HG02938 (cell line): ENCODE measurements around the gene NRL.
"Not testable (repeated sequence)": the region's sequence is repeated elsewhere in the genome, so short reads cannot be mapped to it uniquely, and the experiment has no call there.

Experiments used
- ATAC-seq: cut with Tn5 transposase; IDR thresholded peaks from one replicate; pipeline ENCODE4 v1.9.1; 2021; ENCODE audit warnings: mild to moderate bottlenecking, moderate library complexity; ENCODE audit not compliant: unreplicated experiment

Gene NRL

GRCh38 chr14:24054646-24055045 is 60.1 kb downstream of the NRL start:
- no peak for ATAC-seq

GRCh38 chr14:24054324-24054641 is 60.5 kb downstream of the NRL start:
- ATAC-seq, result no peak

- no peak for ATAC-seq
Observed at GRCh38 chr14:24053548-24054323, 61.0 kb downstream of the NRL start.

GRCh38 chr14:24052656-24053547 is 61.8 kb downstream of the NRL start:
- no peak for ATAC-seq

- peak; percentile 60 for ATAC-seq
Observed at GRCh38 chr14:24051789-24052655, 62.7 kb downstream of the NRL start, which contains the start of gene CARMIL3. TSS of gene CARMIL3 (plus strand) at chr14:24052009. CDS start at chr14:24052154, 145 bp downstream.

GRCh38 chr14:24051176-24051788 is 63.5 kb downstream of the NRL start:
- no peak for ATAC-seq

GRCh38 chr14:24050753-24051152 is 64.0 kb downstream of the NRL start:
- not testable (repeated sequence) for ATAC-seq

GRCh38 chr14:24049002-24049401 is 65.7 kb downstream of the NRL start:
- ATAC-seq, result not testable (repeated sequence)

GRCh38 chr14:24042746-24043145 is 72.0 kb downstream of the NRL start:
- no peak for ATAC-seq

- ATAC-seq, result no peak
Observed at GRCh38 chr14:24040692-24041091, 74.1 kb downstream of the NRL start.

- no peak for ATAC-seq
Observed at GRCh38 chr14:24038686-24039085, 76.1 kb downstream of the NRL start.

GRCh38 chr14:24037658-24038037 is 77.1 kb downstream of the NRL start:
- ATAC-seq, result no peak

GRCh38 chr14:24036963-24037657 is 77.6 kb downstream of the NRL start:
- ATAC-seq, result not testable (repeated sequence)

- no peak for ATAC-seq
Observed at GRCh38 chr14:24036169-24036962, 78.4 kb downstream of the NRL start.

- ATAC-seq, result not testable (repeated sequence)
Observed at GRCh38 chr14:24035769-24036168, 79.0 kb downstream of the NRL start.

GRCh38 chr14:24032727-24033418 is 81.9 kb downstream of the NRL start:
- ATAC-seq, result no peak

- ATAC-seq, result not testable (repeated sequence)
Observed at GRCh38 chr14:24031331-24031730, 83.4 kb downstream of the NRL start.

GRCh38 chr14:24029687-24030086 is 85.1 kb downstream of the NRL start:
- not testable (repeated sequence) for ATAC-seq
